ENCODE data around the gene MTHFD2.
A peak's percentile ranks its signal among the peaks of the same experiment; 100 is the strongest.

The MTHFD2 gene

DNA sequence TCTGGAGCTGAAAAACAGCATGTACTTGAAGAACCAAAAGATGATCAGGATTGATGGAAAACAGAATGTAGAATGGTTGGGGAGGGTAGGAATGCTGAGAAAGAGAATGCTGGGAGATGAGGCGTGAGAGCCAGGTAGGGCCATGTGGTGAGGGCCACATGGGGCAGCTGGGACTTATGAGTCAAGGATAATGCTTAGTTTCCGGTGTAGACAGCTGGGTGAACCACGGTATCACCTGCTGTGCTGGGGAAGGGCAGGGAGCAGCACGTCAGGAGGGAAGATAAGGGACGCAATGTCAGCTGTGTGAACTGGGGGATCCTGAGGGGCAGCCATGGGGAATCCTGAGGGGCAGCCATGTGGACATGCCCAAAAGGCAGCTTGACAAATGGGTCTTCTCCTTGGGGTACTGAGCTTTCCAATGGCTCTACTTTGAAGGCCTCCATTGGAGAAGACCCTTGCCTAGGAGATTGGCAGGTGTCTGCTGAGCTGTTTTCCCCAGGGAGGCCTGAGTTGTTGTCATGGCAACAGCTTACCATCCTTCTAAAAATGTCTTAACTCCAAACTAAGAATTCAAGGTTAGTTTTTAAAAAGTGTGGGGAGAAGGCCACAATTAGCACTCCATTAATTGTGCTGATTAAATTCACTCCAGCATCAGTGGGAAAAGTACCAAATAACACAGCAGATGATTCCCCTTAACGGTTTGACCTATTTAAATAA, 51.1 kb downstream of the MTHFD2 start:
- no peak overlapping the region for H3K4me3 ChIP-seq (ENCODE audit: low read depth, low read length)
- no peak for TF ChIP-seq POLR2A (IDR thresholded peaks at IDR 0.05; ENCODE audit: extremely low read depth, insufficient read length)
- no peak for TF ChIP-seq MAX (IDR thresholded peaks at IDR 0.05; ENCODE audit: low read depth, low read length)
- TF ChIP-seq MYC (IDR thresholded peaks at IDR 0.05; ENCODE audit: low read depth, low read length) = no peak
- no peak for TF ChIP-seq CTCF (IDR thresholded peaks at IDR 0.05; ENCODE audit: low read depth, low read length)
- DNase-seq (ENCODE audit: low read depth) = no peak

DNA sequence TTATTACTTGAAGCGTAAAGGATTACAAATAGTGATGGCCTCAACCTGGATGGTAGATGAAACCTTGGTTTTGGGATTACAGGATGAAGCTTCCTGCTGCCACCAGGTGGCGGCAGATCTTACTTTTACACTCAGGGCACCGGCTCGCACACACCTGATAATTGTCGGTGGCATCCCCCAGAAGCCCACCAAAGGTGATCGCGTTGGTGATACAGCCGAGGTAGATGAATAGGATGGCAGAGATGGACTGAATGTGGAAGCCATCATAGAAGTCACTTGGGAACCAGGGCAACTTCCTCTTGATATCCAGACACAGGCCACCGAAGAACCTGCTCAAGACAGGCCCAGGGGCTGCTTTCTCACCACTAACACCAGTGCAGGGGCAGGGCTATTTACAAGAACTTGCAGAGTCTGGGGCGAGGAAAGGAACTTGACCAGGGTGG, 51.8 kb downstream of the MTHFD2 start:
- peak; percentile 82 for TF ChIP-seq CTCF (IDR thresholded peaks at IDR 0.05; ENCODE audit: low read depth, low read length)
- no peak for TF ChIP-seq POLR2A (IDR thresholded peaks at IDR 0.05; ENCODE audit: extremely low read depth, insufficient read length)
- TF ChIP-seq MAX (IDR thresholded peaks at IDR 0.05; ENCODE audit: low read depth, low read length) = no peak
- no peak overlapping the region for H3K4me3 ChIP-seq (ENCODE audit: low read depth, low read length)
- DNase-seq (ENCODE audit: low read depth) = peak; percentile 55

DNA sequence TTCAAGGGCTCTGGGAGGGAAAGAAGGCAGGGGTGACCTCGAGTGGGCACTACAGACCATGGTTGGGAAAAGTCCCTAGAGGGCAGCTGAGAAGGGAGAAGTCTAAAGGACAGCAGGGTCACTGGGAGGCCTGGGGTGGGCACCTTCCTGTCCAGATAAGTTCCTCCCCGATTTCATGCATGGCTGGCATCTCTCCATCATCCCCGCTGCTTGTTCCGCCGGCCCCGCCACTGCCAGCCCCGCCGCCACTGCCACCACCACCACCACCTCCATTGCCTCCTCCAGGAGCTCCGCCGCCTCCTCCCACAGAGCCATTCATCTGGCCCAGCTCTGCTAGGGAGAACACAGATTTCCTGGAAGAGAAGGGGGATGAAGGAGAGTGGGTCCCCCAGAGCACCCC, 53.6 kb downstream of the MTHFD2 start:
- no peak for DNase-seq (ENCODE audit: low read depth)
- no peak overlapping the region for H3K4me3 ChIP-seq (ENCODE audit: low read depth, low read length)
- TF ChIP-seq CTCF (IDR thresholded peaks at IDR 0.05; ENCODE audit: low read depth, low read length) = no peak
- TF ChIP-seq MAX (IDR thresholded peaks at IDR 0.05; ENCODE audit: low read depth, low read length) = no peak
- no peak for TF ChIP-seq MYC (IDR thresholded peaks at IDR 0.05; ENCODE audit: low read depth, low read length)

- TF ChIP-seq MAX (IDR thresholded peaks at IDR 0.05; ENCODE audit: low read depth, low read length) (no peak), MYC (IDR thresholded peaks at IDR 0.05; ENCODE audit: low read depth, low read length) (no peak), POLR2A (IDR thresholded peaks at IDR 0.05; ENCODE audit: extremely low read depth, insufficient read length) (no peak), CTCF (IDR thresholded peaks at IDR 0.05; ENCODE audit: low read depth, low read length) (no peak)
- H3K4me3 ChIP-seq (ENCODE audit: low read depth, low read length) = no peak overlapping the region
- DNase-seq (ENCODE audit: low read depth) = no peak
Measured at GRCh38 chr2:74252862-74253261, 54.4 kb downstream of the MTHFD2 start.

DNA sequence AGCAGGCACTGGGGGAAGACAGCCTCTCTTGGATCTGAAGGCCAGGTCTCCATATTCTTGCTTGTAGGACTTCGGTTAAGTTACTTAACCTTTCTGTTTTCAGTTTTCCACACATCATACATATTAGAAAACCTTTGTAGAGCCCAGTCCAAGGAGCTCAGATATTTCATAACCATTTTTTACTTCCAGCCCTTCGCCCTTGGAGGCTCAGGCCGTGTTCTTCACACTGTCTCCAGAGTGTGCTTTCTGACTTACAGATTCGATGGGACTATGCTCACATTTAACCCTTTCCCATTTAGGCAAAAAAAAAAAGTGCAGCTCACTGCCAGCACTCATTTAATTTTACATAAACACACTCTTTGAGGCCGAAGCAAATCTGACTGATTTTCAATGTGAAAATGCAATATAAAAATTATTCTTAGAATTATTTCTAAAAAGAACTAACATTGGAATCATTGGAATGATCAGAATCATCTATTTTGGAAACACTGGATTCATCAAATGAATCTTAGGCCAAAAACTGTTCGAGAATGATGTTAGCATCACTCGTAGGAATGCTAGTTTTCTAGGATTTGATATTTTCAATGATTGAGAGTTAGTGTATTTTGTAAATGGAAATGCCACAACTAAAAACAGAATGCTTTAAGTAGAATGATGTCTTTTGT, 55.0 kb downstream of the MTHFD2 start:
- TF ChIP-seq MYC (IDR thresholded peaks at IDR 0.05; ENCODE audit: low read depth, low read length) = no peak
- H3K4me3 ChIP-seq (ENCODE audit: low read depth, low read length) = no peak overlapping the region
- DNase-seq (ENCODE audit: low read depth) = no peak

DNA sequence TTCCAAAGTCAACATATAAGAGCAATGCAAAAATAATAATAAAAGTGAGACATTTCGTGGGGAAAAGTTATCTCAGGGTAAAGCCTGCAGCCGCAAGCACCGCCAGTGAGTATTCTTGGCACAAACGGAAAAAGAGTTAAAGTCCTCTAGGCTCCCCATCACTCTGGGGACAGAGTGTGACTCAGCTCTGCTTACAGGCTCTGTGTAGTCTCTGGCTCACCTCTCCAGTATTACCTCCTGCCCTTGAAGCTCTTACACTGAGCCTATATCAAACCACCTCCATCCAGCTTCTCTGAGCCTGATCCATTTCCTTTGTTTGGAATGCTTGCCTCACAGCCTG, 55.5 kb downstream of the MTHFD2 start:
- DNase-seq (ENCODE audit: low read depth) = no peak
- TF ChIP-seq MAX (IDR thresholded peaks at IDR 0.05; ENCODE audit: low read depth, low read length) (no peak), POLR2A (IDR thresholded peaks at IDR 0.05; ENCODE audit: extremely low read depth, insufficient read length) (no peak), MYC (IDR thresholded peaks at IDR 0.05; ENCODE audit: low read depth, low read length) (no peak), CTCF (IDR thresholded peaks at IDR 0.05; ENCODE audit: low read depth, low read length) (no peak)
- no peak overlapping the region for H3K4me3 ChIP-seq (ENCODE audit: low read depth, low read length)
